SIG-M5 treated with dmso at 0.1 percent for 504 hours (cell line): Measurements from ENCODE around the gene TBC1D9.

Source experiments
- DNase-seq: peaks from one replicate; lab custom pipeline; 2025; ENCODE audit not compliant: unreplicated experiment; lab: John Stamatoyannopoulos, UW

The TBC1D9 gene

DNA sequence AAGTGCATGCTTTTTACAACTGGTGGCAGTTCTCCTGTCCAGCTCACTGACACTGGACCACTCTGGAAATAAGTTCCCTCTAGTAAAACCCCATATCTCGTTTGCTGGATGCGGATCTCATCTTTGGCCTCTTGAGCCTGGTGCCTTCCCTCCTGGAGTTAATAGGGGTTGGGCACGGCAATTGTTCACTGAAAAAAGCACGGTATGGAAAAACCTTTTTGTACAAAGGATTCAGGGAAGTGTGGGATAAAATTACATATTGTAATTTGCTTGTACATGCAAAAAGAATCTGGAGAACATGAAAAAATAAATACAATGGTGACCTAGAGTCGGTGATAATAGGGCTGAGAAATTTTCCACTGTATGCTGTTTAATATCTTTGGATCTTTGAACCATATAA, 30.6 kb downstream of the TBC1D9 start:
- no peak for DNase-seq

- DNase-seq: no peak
Measured at GRCh38 chr4:140724760-140725159, 31.4 kb downstream of the TBC1D9 start.

GRCh38 chr4:140720387-140721304, 35.5 kb downstream of the TBC1D9 start:
- no peak for DNase-seq

DNA sequence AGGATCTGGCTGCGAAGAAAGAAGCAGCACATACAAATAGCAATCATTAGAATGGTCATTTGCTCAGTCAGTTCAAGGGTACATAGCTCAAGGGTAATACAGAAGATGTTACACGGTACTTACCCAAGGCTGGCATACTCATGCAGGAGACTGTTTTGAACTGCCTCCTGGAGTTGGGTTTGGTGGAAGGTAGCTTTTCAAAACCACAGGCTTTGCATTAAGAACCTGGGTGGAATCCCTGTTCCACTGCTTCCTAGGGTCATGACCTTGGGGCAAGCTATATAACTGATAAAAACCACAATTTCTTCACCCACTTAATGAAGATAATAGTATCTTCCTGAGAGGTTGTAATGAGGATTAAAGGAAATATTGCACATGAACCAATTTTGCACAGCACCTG, 36.5 kb downstream of the TBC1D9 start:
- no peak for DNase-seq

GRCh38 chr4:140719022-140719421, 37.2 kb downstream of the TBC1D9 start:
- DNase-seq: no peak

GRCh38 chr4:140718241-140718952, 37.8 kb downstream of the TBC1D9 start:
- DNase-seq: no peak

- no peak for DNase-seq
Measured at GRCh38 chr4:140717313-140717712, 38.9 kb downstream of the TBC1D9 start.

DNA sequence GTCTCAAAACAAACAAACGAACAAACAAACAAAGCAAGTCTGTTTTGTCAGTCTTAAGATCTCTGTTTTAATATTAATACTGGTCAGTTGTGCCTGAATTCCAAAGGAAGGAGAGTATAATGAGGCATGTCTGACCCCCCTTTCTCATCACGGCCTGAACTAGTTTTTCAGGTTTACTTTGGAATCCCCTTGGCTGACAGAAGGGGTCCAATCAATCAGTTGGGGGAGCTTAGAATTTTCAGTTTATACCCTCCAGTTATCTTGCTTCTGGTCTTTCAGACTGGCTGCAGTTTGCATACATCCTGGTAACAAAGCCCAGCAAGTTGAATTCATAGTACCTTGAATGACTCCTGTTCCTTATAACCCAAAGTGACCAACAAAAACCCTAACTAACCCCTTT, 41.1 kb downstream of the TBC1D9 start:
- no peak for DNase-seq

DNA sequence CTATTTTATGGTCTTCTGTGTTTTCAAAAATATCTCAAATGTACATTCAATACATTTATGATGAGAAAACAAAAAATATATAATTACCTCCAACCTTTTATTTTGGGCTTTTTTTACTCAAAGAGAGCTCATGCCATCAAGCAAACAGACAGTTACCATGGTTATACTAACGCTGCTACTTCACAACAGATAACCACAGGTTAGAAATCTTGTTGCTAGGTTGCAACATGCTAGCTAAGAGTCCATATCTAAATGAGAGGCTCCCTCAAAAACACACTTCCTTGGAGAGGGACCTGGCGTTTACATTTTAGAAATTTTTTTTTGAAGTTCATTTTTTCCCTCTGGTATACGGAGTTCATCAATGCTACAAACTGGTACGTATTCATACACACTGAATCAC, 44.3 kb downstream of the TBC1D9 start:
- DNase-seq: no peak

DNA sequence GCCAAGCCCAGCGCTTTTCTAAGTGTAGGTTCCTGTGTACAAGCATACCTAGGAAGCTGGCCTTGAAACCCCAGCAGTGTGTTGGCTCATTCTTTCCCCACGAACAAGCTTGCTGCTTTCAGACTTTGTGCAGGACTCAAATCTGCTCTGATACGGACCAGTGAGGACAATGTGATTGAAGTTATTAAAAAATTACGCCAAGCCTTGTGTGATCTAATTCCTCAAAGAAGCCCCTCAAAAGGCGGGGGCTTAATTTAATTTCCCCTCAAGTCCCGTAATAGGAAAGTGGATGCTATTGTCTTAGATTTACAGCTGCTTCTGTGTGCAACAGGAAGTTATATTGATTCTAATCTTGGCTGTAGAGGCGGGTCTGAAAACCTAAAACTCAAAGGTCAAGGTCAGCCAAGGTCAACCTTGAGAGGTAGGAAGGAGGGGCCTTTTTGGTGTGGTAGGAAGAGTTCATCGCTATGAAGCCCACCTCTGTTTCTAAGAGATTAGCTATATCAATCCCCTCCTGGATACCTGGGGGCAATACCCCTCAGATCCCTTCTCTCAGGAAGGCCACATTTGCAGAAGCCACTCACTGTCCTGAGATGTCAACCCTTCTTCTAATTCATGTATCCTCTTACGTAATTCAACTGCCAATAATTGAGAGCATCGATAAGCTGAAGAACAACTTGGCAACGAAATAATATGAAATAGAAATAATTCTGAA, 45.1 kb downstream of the TBC1D9 start:
- DNase-seq: no peak

GRCh38 chr4:140707325-140707724, 48.9 kb downstream of the TBC1D9 start:
- no peak for DNase-seq

DNA sequence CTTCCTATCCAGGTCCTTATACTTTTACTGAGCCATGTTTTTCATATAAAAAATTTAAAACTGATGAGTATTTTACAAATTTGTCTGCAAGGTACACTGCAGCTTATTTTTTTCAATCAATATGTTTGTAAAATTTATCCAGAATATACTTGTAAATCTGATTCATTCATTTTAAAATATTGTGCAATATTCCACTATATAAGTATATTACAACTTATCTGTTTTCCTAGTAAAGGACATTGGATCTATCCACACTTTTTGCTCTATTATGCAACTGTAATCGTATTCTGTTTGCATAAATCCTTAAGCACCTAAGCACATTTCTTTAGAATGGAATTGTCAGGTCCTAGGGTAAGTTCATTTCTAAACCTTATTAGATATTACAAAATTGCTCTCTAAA, 49.5 kb downstream of the TBC1D9 start:
- no peak for DNase-seq

GRCh38 chr4:140706276-140706625, 49.9 kb downstream of the TBC1D9 start:
- no peak for DNase-seq

GRCh38 chr4:140705625-140706275, 50.4 kb downstream of the TBC1D9 start:
- DNase-seq: no peak

DNA sequence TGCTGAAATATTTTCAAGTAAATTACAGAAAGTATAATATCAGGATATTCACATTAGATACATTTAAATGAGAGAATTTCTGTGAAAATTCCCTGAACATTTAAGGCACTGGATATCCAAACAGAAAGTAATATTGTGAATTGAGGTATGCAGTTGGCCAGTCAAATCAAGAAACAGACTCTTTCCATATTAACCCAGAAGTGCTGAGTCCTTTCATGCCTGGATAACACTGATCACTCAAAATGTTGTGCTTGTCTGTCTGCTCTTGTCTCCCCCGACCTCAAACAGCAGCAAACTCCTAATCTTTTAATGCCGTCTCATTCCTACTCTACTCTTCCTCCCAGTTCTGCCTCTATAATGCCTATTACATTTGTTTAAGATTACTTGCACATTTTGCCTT, 51.2 kb downstream of the TBC1D9 start:
- DNase-seq: no peak

- no peak for DNase-seq
Measured at GRCh38 chr4:140704392-140704960, 51.7 kb downstream of the TBC1D9 start.

DNA sequence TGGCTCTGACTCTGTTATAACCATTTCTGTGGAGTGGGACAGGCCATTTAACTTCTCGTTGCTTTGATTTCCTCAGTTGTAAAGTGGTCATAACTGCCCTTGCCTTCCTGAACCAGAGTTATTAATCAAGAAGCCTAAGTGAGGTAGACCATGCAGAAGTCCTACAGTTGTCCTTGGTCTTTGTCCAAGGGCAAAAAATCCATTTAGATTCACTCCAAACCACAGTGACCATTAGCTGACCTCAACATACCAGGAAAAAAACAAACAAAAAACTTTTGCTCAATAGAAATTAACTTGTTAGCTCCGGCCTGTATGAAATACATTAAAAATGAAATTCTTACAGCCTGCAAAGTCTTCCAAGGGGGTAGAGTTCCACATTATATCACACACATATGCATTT, 52.7 kb downstream of the TBC1D9 start:
- DNase-seq: no peak

GRCh38 chr4:140702096-140702757, 54.0 kb downstream of the TBC1D9 start:
- no peak for DNase-seq

DNA sequence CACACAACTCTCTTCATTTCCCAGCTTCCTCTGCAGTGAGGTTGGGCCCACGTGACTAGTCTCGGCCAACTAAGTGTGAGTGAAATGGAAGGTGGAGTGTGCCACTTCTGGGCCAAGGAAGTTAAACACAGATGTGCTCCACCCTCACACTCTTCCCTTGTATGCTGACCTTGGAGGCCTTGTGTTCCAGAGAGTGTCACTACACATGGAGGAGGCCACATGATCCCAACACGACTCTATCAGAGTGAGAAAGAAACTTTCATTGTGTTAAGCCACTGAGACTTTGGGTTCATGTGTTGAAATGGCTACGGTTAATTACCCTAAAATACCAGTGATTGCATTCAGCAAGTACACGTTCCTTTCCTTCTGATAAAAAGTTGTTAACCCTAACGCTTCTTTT, 55.1 kb downstream of the TBC1D9 start:
- DNase-seq: no peak
